CD1c-positive myeloid dendritic cell (primary cell): Measurements from ENCODE around the gene IRF3.

ENCODE experiments used
- DNase-seq: peaks from one replicate; pipeline ENCODE4 v3.0.0-alpha.2; 2016; ENCODE audit errors: extremely low spot score

Gene IRF3

DNA sequence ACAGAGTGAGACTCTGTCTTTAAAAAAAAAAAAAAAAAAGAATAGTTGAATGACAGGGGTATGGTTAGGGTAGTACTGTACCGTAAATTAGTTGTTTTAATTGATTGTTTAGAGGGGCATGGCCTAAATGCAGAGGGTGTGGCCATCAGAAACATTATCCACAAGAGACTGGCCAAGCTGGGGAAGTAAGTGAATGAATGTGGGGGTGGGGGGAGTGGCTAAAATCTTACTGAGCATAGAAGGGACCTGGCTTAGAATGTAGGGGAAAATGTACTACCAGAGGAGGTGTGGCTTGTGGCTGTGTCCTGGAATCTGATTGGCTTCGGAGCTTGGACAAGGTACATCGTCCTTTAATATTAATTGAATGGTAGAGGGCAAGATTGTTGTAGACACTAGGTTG, 3.9 kb upstream of the IRF3 start:
- peak; percentile 60 for DNase-seq

DNA sequence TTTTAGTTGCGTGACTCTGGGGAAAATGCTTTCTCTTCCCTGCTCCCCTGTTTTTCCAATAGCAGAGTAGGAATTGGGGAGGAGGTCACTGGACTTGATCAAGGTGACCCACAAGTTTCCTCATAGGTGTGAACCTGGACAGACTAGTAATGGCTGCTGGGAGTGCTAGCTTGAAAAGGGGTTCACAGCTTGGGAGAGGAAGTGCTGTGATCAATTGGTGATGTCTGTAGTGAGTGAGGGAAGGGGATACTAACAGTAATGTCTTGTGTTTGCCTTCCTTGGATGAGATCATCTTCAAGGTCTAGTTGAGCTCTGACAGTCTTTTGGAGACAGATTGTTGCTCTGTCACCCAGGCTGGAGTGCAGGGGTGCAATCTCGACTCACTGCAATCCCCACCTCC, 1.8 kb upstream of the IRF3 start:
- no peak for DNase-seq

DNA sequence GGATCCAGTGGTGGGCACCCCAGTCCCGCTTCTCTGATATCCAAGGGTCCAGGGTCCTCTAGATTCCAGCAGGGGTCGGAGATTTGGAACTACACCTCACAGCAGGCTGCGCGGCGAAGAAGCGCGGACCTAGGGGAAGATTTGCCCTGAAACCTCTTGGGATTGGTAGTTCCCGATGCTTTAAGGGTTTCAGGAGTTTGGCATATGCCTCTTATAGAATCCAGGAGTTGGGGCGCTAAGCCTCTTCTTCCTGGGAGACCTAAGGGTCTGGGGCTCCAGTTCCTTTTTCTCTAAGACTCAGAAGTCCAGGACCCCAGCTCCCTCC, 425 bp upstream of the IRF3 start:
- no peak for DNase-seq

DNA sequence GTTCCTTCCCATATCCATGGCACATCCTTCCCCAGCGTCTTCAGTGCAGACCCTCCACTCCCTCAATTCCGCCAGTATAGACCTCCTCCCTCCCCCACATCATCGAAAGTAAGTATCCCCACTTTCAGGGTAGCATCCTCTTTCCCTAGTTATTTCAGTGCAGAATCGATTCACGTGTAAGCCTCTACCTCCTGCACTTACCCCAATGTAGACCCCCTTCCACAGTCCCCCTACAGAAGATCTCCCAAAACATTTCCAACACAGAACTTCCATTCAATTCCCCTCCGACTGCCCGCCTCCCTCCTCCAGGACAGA, 664 bp downstream of the IRF3 start:
- DNase-seq: no peak

DNA sequence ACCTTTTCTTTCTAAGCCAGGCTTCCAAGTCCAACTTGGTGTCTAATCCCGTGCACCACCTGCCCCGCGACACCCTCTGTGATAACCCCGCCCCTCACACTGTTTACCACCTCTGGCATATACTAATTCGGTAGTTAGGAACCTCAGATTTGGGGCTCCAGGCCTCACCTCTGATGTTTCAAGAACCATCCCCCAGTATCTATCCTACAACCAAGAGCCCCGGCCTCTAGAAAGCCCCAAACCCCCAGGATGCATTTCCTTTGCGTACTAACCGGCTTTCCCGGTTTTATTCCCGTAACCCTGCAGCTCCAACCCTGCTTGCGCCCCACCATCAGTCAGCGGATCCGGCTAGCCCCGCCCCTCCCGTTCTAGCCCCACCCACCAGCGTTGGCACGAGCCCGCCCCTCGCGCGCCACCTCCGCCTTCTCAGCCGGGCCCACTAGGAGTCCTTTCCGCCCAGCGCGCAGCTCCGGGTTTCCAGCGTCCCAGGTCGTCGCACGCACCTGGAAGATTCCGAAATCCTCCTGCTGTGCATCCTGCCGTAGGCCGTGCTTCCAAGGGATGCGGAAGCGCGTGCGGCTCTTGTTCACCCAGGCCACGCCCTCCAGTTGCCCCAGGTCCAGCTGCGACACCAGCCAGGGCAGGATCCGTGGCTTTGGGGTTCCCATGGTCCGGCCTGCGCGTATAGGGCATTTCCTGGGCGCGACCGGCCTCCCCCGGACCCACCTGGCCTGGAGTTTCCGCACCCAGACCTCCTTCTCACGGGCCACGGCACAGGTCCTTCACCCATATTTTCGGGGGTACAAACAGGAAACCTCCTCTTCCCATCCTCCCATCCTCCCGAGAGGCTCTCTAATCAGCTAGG, 1.3 kb downstream of the IRF3 start:
- peak; percentile 90 for DNase-seq

DNA sequence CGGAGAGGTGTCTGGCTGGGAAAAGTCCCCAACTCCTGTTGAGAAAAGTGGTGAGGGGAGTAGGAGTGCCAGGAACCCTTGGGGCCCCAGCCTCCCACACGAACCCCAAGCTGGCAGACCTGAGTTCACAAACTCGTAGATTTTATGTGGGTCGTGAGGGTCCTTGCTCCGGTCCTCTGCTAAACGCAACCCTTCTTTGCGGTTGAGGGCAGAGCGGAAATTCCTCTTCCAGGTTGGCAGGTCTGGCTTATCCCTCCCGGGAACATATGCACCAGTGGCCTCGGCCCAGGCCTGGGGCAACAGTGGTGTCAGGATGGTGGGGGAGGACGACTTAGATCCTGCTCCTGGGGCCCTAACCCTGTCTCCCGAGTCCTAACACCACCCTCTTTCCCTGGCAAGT, 2.4 kb downstream of the IRF3 start:
- DNase-seq: no peak

DNA sequence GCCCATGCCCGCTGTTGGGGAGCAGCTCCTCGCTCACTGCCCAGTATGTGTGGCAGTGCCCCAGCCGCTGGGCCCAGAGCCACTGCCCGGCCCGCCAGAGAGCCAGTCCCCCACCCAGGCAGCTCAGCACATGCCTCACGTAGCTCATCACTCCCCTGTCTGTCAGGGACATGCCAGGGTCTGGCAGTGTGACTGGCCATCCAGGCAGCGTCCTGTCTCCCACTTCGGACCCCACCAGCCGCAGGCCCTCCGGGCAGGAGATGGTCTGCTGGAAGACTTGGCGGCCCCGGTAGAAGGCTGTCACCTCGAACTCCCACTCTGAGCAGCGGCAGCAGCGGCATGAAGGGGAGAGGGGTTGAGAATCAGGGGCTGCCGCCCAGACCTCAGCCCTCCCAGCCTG, 3.6 kb downstream of the IRF3 start:
- DNase-seq: no peak

DNA sequence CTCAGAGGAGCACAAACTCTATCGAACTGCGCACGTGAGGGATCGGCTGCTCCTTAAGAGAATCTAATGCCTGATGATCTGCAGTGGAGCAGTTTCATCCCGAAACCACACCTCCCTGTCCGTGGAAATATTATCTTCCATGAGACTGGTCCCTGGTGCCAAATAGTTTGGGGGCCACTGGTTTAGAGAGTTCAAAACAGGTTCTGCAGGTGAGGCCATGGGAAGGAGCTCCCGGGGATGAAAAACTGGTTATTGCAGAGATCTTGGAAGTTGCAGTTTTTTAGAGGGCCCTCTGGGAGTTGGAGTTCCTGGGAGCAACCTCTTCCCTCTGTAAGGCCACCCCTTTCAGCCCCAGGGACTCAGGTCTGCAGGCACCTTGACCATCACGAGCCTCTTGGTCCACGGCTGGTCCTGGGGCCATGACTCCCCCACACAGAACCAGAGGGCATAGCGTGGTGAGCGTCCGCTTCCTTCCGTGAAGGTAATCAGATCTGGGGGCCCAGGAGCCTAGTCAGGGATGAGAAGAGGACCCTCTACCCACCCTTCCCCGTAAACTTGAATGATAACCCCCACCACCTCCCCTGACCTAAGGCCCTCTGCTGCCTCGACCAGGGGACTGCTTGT, 5.2 kb downstream of the IRF3 start:
- no peak for DNase-seq

DNA sequence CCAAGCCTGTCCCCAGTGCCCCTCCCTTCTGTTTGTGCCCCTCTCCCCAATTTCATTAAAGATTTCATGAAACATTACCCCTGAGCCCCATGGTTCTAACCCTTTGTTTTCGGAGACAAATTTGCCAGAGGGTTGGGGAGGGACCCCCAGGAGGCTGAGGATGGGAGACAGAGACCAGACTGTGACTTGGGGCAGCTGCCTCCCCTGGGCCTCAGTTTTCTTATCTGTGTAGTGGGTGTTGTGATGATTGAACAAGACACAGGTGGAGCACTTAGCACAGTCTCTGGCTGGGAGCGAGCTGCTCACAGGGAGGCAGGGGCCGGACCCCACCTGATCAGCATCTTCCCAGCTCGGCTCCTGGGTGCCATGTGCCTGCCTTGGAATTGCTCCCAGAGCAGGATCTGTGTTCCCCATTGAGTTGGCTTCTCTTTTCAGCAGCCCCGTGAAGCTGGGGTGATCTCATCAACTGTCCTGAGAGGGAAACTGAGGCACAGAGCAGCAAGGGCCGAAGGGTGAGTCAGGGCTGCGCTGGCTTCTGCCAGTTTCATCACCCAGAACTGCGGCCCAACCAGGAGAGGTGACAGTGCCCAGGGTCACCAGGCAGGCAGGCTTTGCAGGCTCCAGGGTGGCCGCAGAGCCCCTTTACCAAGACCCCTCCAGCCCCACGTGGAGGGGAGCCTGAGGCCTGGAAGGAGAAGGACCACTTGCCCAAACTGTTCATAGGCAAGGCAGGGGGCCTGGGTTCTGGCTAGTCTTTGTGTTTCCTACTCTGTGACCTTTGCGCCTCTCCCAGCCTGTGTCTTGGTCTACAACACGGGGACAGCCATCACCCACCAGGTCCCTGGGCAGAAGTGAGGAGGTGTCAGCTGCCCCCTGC, 6.9 kb downstream of the IRF3 start:
- DNase-seq: no peak

DNA sequence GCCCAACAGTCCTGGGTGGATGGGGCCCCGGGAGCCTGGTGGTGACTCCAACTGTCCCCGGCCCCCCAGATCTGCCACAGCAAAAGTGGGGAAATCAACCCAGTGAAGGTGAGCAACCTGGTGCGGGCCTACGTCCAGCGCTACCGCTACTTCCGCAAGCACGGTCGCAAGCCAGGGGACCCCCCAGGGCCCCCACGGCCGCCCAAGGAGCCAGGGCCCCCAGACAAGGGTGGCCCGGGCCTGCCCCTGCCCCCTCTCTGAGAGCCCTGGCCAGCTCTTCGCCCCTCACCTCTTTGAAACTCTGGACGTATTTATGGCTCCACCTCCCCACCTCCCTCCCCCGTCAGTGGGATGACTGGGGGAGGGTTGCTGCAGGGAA, 7.5 kb downstream of the IRF3 start:
- no peak for DNase-seq

DNA sequence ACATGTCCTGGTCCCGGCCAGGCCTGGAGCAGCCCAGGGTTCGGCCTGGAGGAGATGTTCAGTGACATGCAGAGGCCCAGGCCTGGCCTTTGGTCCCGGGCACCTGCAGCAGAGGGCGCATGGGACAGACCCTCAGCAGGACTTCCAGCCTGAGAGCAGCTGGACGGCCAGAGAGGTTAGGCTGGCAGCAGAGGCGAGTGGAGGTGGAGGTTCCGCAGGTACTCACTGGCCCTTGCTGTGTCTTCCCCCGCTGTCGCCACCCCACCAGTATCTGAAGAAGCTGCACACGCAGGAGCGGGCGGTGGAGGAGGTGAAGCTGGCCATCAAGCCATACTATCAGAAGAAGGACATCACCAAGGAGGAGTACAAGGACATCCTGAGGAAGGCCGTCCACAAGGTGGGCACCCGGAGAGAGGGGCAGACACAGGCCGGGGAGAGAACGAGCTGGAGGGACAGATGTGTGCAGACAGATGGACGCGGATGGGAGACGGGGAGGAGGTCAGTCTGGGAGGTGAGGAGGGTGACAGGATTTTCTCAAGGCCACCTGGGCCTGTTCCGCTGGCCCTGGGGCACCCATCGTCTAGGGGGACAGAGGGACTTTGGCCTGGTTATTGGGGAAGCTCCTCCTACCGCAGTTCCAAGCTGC, 8.0 kb downstream of the IRF3 start:
- DNase-seq: no peak

DNA sequence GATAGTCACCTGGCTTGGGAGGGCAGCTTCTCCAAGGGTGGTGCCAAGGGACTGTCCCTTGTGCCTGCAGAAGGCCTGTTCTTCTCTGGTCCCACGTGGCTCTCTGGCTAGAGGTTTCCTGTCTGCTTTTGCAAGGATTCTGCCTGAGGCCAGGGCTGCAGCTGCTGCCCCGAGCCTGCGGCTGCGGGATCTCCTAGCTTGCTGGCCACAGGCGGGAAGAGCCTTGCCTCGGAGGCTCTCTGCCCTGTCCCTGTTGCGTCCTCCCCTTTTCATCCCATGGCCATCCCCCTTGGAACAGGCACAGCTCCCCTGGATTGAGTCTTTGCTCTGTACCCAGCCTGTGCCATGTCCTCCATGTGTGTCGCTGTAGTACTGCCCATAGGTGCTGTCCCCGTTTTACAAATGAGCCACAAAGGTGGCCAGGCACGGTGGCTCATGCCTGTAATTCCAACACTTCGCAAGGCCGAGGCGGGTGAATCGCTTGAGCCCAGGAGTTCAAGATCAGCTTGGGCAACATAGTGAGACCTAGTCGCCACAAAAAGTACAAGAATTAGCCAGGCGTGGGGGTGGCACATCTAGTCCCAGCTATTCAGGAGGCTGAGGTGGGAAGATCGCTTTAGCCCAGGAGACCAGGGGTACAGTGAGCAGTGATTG, 9.1 kb downstream of the IRF3 start:
- DNase-seq: no peak

DNA sequence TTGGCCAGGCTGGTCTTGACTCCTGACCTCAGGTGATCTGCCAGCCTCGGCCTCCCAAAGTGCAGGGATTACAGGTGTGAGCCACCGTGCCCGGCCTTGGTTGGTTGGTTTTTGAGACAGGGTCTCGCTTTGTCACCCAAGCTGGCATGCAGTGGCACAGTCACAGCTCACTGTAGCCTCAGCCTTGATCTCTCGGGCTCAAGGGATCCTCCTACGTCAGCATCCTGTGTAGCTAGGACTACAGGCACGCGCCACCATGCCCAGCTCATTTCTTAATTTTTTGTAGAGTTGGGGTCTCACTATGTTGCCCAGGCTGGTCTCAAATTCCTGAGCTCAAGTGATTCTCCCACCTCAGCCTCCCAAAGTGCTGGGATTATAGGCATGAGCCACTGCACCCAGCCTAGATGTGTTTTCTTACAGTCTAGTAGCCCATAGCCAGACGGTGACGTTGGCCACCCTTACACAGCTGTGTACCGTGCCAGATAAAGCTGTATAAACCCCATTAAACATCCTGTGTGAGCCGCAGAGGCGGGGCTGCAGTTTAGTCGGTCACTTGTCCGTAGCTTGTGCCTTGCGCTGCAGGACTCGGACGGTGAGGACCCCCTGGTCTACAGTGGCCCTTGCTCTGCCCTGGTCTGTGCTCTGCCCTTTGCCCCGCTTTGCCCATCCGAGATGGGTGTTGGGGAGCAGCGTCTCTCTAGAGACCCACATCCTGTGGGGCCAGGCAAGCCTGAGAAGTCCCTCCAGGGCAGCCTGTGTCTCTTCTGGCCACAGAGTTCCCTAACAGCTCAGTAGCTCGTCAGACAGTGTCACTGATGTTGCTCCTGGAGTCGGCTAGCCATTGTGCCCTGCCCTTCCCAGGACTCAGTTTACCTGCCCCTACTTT, 9.8 kb downstream of the IRF3 start:
- no peak for DNase-seq

DNA sequence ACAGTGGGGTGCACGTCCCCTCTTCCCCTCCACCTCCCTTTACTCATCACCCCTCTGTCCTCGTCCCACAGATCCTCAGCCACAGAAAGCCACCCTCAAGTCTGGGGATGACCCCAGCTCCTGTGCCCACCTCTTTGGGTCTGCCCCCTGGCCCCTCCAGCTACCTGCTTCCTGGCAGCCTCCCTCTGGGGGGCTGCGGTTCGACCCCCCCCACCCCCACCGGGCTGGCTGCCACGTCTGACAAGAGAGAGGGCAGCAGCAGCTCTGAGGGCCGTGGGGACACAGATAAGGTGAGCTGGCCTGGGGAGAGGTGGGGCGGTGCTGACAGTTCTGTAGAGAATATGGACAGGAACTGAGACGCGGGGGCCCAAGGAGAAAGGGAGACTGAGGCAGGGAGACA, 11.1 kb downstream of the IRF3 start:
- DNase-seq: no peak

DNA sequence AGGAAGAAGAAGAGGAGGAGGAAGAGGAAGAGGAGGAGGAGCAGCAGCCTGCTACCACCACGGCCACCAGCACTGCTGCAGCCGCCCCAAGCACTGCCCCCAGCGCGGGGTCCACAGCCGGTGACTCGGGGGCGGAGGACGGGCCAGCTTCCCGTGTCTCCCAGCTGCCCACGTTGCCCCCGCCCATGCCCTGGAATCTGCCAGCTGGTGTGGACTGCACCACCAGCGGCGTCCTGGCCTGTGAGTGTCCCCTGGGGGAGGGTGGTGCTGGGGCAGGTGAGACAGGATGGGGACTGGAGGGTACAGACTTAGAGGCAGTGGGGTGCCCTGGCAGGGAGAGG, 12.2 kb downstream of the IRF3 start:
- DNase-seq: no peak

DNA sequence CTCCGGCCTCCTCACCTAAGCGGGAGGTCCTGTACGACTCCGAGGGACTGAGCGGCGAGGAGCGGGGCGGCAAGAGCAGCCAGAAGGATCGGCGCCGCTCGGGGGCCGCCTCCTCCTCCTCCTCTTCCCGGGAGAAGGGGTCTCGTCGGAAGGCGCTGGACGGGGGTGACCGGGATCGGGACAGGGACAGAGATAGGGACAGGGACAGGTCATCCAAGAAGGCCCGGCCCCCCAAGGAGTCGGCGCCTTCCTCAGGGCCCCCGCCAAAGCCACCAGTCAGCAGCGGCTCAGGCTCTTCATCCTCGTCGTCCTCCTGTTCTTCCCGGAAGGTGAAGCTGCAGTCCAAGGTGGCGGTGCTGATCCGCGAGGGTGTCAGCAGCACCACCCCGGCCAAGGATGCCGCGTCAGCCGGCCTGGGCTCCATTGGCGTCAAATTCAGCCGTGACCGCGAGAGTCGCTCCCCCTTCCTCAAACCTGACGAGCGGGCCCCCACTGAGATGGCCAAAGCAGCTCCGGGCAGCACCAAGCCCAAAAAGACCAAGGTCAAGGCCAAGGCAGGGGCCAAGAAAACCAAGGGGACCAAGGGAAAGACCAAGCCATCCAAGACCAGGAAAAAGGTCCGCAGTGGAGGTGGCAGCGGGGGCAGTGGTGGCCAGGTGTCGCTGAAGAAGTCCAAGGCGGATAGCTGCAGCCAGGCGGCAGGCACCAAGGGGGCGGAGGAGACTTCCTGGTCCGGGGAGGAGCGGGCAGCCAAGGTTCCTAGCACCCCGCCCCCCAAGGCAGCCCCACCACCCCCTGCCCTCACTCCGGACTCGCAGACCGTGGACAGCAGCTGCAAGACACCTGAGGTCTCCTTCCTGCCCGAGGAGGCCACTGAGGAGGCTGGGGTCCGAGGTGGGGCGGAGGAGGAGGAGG, 12.8 kb downstream of the IRF3 start:
- no peak for DNase-seq

DNA sequence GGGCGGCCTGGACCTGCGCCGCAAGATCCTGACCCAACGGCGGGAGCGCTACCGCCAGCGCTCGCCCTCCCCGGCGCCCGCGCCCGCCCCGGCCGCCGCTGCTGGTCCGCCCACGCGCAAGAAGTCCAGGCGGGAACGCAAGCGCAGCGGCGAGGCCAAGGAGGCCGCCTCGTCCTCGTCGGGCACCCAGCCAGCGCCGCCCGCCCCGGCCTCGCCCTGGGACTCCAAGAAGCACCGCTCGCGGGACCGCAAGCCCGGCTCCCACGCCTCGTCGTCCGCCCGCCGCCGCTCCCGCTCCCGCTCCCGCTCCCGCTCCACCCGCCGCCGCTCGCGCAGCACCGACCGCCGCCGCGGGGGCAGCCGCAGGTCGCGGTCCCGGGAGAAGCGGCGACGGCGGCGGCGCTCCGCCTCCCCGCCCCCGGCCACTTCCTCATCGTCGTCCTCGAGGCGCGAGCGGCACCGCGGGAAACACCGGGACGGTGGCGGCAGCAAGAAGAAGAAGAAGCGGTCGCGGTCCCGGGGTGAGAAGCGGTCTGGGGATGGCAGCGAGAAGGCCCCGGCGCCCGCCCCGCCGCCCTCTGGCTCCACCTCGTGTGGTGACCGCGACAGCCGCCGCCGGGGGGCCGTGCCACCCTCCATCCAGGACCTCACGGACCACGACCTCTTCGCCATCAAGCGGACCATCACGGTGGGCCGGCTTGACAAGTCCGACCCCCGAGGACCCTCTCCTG, 13.7 kb downstream of the IRF3 start:
- no peak for DNase-seq

DNA sequence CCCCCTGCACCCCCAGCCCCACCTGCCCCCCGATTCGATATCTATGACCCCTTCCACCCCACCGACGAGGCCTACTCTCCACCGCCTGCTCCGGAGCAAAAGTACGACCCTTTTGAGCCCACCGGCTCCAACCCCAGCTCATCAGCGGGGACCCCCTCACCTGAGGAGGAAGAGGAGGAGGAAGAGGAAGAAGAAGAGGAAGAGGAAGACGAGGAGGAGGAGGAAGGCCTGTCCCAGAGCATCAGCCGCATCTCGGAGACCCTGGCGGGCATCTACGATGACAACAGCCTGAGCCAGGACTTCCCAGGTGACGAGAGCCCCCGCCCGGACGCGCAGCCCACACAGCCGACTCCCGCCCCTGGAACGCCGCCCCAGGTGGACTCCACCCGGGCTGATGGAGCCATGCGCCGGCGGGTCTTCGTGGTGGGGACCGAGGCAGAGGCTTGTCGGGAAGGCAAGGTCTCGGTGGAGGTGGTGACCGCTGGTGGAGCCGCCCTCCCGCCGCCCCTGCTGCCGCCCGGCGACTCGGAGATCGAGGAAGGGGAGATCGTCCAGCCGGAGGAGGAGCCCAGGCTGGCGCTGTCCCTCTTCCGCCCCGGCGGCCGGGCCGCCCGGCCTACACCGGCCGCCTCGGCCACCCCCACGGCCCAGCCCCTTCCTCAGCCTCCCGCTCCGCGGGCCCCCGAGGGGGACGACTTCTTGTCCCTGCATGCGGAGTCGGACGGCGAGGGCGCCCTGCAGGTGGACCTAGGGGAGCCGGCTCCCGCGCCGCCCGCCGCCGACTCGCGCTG, 14.4 kb downstream of the IRF3 start:
- no peak for DNase-seq

DNA sequence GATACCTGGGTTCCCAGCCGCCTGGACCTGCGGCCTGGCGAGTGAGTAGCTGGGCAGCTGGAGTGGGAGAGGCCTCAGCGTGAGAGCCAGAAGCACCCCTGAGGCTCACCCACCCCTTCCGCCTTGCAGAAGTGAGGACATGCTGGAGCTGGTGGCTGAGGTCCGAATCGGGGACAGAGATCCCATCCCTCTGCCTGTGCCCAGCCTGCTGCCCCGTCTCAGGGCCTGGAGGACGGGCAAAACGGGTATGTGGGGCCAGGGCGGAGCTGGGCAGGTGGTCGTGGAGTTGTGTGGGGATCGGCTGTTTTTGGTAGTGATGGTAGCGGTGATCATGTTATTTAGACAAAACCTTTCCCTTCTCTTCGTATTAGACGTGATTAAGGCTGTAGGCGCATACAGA, 19.1 kb downstream of the IRF3 start:
- DNase-seq: no peak
